AG08395 (cell line): Measurements from ENCODE around the gene TRAPPC1.
"Not testable (repeated sequence)": the region's sequence is repeated elsewhere in the genome, so short reads cannot be mapped to it uniquely, and the experiment has no call there.

ENCODE experiments used
- DNase-seq: peaks from one replicate; pipeline ENCODE4 v3.0.0; 2012; ENCODE audit warnings: mixed read lengths, low spot score

Gene TRAPPC1, protein sequence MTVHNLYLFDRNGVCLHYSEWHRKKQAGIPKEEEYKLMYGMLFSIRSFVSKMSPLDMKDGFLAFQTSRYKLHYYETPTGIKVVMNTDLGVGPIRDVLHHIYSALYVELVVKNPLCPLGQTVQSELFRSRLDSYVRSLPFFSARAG

DNA sequence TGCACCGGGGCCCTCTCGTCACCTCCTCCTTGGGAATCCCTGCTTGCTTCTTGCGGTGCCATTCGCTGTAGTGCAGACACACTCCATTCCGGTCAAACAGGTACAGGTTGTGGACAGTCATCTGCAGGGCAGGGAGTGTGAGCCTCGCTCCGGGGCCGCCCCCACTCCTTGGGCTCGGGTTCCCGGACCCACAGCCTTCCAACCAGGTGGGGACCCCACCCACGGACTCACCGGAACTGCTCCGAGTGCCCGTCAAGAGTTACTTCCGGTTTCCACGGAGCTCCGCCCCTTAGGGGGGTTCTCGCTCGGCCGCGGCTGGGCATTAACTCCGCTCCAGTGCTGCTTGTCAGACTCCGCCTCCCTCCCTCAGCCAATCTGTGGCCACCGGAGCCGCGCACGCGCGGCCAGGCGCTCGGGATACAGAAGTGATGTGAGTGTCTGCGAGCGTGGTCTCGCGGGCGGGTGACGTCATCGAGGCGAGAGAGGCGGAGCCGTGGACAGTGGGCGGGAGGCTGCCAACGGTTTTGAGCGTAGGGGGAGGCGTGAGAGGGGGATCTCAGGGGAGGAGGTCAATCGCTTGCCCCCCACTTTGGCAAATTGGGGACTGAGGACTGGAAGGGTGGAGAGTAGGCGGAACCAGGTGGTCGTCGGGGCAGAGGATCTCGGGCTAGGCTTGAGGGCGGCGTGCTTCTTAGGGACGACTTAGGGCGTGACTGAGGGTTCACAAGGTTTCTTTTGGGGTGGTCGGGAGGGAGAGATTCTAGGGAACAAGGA lies at the start of gene TRAPPC1, which contains the start of gene CNTROB:
TSS of gene TRAPPC1 (minus strand) at position 238 of the 774 bp plus-strand sequence. CDS start at position 121, 117 bp downstream.
TSS of gene CNTROB (plus strand) at position 498 of the 774 bp plus-strand sequence. CDS start 874 bp downstream, outside the sequence.
- peak; percentile 100 for DNase-seq

DNA sequence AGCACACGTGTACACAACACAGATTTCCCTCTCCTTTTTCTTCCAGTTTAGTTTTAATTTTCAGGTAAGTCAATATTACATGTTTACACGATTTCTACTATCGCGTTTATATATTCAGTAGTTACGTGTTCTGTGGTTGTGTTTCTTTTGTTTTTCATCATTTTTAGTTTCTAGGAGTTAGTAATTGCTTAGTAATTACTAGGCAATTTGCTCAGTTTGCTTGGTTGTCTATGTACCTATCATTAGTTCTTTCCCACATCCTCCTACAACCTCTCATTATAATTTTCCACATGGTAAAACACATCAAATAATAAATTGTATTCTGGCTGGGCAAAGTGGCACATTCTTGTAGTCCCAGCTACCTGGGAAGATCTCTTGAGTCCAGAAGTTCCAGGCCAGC lies 46.1 kb upstream of the TRAPPC1 start:
- no peak for DNase-seq

DNA sequence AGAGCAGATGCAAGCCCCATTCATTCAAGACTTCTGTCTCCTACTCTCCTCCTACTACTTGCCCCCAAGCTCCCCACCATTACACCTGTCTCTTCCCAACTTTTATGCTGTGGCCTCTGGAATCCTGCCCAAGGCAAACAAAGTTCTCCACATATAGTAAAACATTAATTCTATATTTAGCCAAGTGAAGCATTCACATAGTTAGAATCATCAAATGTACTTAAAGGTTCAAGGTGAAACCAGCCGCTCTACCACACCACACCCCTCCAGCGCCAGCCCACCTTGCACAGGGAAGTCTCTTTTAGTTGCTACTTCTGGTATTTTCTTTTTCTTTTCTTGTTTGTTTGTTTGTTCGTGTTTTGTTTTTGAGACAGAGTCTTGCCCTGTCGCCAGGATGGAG lies 45.3 kb upstream of the TRAPPC1 start:
- DNase-seq: no peak

DNA sequence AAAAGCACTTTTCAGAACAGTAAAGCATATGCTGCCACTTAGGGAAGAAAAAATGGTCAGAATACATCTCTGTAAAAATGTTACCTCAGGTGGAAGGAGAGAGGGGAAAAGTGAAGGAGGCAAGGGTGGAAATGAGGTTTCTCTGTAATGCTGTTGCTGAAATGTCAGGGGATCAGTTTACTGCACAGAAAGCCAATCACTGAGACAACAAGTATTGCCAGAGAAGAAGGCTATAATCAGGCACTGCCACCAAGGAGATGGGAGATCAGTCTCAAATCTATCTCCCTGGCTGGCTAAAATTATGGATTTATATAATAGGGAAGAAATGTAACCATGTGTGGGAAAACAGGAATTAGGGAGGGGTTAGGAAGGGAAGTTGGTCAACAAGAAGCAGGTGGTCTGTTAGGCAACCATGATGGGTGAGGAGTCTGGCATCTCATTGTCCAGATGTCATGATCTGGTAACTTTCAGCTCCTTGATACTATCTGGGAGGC lies 42.9 kb upstream of the TRAPPC1 start:
- no peak for DNase-seq

DNA sequence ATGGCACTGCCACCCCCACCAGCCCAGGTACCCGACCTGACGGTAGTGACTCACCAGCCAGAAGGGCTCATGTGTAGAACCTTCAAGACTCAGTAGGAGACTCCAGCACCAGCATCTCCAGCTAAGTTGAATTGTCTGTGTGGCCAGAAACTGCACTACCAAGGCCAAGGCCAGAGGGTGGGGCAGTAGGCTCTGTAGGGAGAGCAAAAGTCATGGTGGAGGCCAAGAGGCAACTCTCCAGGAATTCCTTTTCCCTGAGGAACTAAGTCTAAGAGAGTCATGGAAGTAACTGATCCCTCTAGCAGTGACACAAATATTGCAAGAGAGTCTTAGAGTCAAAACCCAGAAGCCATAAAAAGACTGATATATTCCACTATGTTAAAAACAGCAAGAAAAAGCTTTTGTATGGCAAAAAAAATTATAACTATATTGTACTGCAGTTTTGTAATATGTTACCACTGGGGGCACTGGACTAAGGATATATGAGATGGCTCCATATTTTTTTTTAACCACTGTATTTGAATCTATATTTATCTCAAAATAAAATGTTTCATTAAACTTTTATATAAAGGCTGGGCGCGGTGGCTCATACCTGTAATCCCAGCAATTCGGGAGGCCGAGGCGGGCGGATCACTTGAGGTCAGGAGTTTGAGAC lies 40.5 kb upstream of the TRAPPC1 start:
- no peak for DNase-seq

DNA sequence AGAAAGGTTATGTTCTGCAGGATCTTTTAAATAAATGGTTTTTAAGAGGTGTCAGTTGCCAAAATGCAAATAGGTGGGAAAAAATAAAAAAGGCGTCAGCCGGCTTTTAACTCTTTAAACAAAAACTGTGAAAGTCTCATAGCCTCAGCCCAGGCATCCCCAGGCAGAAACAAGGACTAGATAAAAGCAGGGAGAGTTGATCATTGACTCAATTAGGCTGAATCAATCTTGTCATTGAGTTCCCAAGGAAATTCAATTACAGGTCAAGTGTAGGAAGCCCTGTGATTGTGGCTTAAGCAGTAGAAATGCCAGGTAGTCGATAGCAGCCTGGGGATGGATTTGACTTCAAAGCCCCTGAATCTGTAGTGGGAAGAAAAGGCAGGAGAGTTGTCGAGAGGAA lies 39.9 kb upstream of the TRAPPC1 start:
- no peak for DNase-seq

DNA sequence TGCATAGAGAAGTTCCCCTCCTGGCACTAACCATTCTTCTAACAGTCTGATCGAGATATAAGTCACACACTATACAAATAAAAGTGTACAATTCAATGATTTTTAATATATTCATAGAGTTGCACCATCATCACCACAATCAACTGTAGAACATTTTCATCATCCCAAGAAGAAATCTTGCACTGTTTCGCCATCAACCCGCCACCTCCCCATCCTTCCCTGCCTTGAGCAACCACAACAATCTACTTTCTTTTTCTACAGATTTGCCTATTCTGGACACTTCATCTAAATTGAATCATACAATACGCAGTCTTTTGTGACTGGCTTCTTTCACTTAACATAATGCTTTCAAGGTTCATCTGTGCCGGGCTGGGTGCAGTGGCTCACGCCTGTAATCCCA lies 37.7 kb upstream of the TRAPPC1 start:
- DNase-seq: no peak

DNA sequence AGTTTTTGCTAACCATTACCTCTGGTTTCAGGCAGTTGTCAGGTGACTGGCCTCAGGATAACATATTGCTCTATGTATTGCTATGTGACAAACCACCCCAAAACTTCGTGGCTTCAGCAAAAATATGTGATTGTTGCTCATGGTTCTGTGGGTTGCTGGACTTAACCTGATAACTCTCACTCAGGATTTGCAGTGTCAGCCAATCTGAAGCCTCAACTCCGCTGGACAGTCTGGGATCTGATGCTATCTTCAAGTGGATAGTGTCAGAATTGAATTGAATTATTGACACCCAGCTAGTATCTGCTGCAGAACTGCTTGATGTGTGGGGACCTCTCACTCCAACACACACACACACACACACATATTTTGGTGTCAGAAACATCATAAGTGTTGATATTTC lies 36.0 kb upstream of the TRAPPC1 start:
- DNase-seq: no peak

DNA sequence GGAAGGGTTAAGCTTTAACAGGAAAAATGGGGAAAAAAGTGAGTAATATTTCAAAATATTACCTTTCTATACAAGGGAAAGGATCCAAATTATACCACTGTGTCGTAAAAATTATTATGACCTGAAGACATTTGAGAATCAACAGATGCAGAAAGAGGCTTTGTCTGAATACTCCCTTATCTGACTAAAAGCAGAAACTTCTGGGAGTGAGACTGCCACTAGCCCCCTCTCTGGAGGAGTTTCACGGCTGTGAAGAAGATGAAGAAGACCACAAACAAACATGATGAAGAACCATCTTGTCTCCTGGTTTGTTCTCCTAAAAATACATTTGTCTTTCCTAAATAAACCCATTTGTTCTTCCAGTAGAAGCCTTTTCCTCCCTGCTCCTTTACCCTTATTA lies 29.7 kb upstream of the TRAPPC1 start:
- no peak for DNase-seq

DNA sequence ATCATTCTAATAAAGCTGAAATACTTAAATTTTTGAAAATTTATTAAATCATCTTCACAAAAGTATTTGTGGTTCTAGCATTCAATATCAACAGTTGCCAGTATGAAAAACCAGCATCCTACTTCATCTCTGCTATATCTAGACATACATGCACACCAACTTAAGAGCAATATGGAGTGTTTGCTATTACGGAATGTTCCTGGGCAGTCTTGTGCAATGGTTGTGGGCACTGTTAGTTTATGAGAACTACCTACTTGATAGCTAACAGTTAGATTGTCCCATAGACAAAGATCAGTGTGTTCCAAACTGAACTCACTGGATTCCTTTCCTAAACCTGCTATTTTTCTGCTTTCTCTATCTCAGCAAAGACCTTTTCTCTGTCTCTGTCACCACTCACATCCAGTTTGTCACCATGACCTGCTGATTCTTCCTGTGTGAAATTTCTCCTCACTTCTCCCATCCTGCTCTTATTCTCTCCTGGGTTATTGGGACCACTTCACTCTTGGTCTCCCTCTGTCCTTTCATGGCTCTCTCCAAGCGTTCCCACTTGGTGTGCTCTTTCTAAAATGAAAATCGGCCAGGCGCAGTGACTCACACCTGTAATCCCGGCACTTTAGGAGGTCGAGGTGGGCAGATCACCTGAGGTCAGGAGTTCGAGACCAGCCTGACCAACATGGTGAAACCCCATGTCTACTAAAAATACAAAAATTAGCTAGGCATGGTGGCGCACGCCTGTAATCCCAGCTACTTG lies 27.9 kb upstream of the TRAPPC1 start:
- DNase-seq: no peak

DNA sequence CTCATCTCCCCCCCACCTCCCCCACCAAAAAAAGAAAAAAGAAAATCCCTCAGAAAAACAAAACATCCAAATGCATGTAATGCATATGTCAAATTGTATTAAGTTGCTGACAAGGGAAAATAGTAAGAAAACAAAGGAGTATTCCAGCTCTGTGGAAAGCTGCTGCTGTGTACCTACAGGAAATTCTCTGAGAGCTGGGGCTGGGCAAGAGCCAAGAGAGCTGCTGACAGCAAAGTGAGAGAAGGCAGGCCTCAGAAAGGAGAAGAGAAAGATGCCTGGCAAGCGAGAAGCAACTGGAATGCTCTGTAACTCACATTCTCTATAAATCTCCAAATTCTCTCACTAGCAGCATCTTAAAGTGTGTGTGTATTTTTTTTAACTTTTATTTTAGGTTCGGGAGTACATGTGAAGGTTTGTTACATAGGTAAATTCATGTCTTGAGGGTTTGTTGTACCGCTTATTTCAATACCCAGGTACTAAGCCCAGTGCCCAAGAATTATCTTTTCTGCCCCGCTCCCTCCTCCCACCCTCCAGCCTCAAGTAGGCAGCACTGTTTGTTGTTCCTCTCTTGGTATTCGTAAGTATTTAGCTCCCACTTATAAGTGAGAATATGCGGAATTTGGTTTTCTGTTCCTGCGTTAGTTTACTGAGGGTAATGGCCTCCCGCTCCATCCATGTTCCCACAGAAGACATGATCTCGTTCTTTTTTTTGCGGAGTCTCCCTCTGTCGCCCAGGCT lies 24.7 kb upstream of the TRAPPC1 start:
- peak; percentile 30 for DNase-seq

DNA sequence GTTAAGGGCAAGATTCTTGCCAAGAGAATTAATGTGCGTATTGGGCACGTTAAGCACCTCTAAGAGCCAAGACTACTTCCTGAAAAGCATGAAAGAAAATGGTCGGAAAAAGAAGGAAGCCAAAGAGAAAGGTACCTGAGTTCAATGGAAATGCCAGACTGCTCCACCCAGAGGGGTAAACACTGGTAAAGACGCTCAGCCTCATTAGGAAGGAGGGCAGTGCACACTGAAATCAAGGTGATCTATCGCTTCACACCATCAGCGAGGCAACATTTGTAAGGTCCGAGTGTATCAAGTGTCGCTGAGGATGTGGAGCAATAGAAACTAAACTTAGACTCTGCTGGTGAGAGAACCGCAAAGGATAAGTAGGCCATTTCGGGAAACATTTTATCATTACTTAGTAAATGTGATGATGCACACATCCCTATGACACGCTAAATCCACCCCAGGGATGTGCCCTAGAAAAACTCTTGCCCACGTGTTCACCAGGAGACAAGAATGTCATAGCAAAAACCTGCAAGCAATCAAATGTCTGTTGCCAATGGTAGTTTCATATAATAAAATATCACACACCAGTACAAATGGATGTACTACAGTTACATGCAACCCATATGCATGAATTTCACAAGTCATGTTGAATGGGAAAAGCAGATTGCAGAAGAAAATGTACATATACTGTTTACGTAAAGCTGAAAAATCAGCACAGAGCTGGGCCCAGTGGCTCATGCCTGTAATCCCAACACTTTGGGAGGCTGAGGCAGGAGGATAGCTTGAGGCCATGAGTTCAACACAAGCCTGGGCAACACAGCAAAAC lies 23.9 kb upstream of the TRAPPC1 start:
- peak; percentile 33 for DNase-seq

DNA sequence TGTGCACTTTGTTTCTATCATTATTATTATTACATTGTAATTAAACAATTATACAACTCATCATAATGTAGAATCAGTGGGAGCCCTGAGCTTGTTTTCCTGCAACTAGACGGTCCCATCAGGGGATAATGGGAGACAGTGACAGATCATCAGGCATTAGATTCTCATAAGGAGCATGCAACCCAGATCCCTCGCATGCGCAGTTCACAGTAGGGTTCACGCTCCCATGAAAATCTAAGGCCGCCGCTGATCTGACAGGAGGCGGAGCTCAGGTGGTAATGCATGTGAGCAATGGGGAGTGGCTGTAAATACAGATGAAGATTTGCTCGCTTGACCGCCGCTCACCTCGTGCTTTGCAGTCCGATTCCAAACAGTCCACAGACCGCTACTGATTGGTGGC lies 21.5 kb upstream of the TRAPPC1 start:
- DNase-seq: not testable (repeated sequence)

DNA sequence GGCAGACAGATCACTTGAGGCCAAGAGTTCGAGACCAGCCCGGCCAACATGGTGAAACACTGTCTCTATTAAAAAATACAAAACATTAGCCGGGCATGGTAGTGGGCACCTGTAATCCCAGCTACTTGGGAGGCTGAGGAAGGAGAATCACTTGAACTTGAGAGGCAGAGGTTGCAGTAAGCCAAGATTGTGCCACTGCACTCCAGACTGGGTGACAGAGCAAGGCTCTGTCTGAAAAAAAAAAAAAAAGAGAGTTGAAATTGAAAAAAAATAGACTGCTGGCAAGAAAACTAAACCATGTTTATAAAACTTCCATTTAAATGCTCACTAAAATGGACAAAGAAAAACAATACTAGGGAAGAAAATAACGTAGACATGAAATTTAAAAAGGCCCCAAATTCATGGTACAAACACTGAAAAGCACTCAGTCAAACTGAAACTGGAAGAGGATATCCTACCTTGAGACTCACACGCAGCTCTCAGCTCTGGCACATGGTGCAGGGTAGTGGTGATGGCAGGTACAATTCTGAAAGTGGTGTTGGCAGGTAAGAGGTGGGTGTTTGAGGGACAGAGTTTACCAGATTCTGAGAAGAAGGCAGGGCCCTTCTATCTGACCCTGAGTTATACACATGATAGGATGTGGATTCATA lies 19.5 kb upstream of the TRAPPC1 start:
- DNase-seq: no peak

DNA sequence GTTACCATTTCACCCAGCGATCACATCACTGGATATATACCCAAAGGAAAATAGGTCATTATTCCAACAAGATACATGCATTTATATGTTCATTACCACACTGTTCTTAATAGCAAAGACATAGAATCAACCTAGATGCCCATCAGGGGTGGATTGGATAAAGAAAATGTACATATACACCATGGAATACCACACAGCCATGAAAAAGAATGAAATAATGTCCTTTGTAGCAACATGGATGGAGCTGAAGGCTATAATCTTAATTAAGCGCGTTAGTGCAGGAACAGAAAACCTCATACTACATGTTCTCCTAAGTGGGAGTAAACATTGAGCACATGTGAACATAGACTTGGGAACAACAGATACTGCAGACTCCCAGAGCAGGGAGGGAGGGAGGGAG lies 18.8 kb upstream of the TRAPPC1 start:
- no peak for DNase-seq

DNA sequence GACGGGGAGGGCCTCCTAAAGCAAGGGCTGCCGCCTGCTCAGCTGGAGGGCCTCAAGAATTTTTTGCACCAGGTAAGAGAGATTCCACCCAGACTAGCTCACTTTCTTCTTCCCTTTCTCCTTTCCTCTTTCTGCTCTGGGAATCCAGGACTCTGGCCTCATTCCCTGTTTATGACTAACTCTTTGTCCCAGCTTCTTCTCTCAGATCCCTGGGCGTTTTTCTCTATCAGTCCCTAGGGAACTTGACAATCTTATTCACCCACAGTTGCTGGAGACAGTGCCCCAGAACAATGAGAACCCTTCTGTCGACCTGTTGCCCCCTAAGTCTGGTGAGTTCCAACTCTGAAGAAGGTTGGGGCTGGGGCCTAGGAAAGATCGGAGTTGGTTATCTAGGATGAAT lies 15.9 kb upstream of the TRAPPC1 start:
- DNase-seq: no peak

DNA sequence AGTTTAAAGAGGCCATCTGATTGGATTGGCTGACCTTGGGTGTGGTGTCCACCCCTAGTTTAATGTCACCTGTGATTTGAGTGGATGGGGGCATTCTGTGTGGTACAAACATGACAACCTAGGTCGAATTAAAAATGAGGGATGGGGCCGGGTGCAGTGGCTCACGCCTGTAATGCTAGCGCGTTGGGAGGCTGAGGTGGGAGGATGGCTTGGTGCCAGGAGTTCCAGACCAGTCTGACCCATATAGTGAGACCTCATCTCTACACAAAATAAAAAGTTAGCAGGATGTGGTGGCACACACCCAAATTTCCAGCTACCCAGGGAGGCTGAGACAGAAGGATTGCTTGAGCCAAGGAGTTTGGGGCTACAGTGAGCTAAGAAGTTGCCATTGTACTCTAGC lies 14.7 kb upstream of the TRAPPC1 start:
- no peak for DNase-seq

DNA sequence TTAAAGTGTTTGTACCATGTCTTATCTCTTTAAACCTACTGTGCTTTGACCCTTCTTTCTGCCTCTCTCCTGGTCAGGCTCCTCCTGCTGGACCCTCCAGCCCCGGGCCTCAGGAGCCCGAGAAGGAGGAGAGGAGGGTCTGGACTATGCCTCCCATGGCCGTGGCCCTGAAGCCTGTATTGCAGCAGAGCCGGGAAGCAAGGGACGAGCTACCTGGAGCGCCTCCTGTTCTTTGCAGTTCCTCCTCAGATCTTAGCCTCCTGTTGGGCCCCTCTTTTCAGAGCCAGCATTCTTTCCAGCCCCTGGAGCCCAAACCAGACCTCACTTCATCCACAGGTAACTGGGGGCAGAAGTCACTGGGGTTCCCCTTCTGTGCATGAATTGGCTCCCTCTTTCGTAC lies 13.9 kb upstream of the TRAPPC1 start:
- DNase-seq: no peak

DNA sequence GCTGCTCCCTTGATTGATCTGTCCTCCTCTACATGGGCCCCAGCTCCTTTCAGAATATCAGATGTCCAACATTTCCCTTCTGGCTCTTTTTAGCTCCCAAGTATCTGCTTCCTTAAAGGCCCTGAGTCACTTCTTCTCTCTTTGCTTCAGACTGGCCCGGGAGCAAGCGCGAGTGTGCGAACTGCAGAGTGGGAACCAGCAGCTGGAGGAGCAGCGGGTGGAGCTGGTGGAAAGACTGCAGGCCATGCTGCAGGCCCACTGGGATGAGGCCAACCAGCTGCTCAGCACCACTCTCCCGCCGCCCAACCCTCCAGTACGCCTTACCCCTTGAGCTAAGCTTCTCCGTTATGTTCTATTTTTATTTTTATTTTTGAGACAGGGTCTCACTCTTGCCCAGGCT lies 12.6 kb upstream of the TRAPPC1 start:
- DNase-seq: no peak

DNA sequence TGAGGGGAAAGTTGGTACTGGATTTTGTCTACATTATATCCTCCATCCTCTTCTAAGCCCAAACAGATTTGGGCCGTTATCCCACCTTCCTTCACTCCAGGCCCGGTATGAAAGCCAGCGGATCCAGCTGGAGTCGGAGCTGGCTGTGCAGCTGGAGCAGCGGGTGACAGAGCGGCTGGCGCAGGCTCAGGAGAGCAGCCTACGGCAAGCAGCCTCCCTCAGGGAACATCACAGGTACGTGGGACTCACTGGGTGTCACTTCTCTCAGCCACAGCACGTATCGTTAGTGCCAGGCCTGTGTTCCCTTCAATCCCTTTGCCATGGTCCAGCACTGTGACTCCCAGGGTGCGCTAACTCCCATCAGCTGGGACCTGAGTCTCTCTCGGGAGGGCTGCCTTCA lies 11.5 kb upstream of the TRAPPC1 start:
- no peak for DNase-seq
